Transverse colon (tissue), 4 donors: ENCODE results near the gene ZDHHC5. TPM values are rescaled to one million over a fixed set of nuclear protein-coding genes. Genes with fewer than 3 reads are reported as not detected.

Experiments used
- DNase-seq: peaks from one replicate; pipeline ENCODE4 v3.0.0-alpha.2; 2019
- H3K27ac ChIP-seq, 4 donors: fragments of 200-600 bp; sonication (generic); 2 replicates each; pipeline ENCODE4 v1.5.1; 2016 to 2018; ENCODE audit warnings: inconsistent platforms in 4 of 4
- H3K27me3 ChIP-seq: fragments of 200-600 bp; sonication (generic); 2 replicates; pipeline ENCODE4 v1.5.1; 2017; ENCODE audit warnings: inconsistent platforms
- H3K36me3 ChIP-seq, 4 donors: fragments of 200-600 bp; sonication (generic); 2 replicates each; pipeline ENCODE4 v1.5.1; 2017 to 2019; ENCODE audit warnings: inconsistent platforms in 4 of 4
- H3K4me1 ChIP-seq, 4 donors: fragments of 200-600 bp; sonication (generic); 2 replicates each; pipeline ENCODE4 v1.5.1; 2017 to 2020; ENCODE audit warnings: inconsistent platforms in 4 of 4
- H3K4me3 ChIP-seq, 4 donors: fragments of 200-600 bp; sonication (generic); 1 replicate in 1 of 4; 2 replicates in 3 of 4; pipeline versions ENCODE4 v1.5.1 to v1.6.1; 2017 to 2019; ENCODE audit warnings: inconsistent platforms in 4 of 4
- H3K9me3 ChIP-seq, 2 donors: fragments of 200-600 bp; sonication (generic); 2 replicates each; pipeline ENCODE4 v1.5.1; 2017 to 2019; ENCODE audit warnings: inconsistent platforms in 2 of 2
- CTCF ChIP-seq, 5 experiments: fragments of 200-600 bp in 3 of 5; fragments of 450-650 bp in 2 of 5; sonication (generic) in 3 of 5; IDR thresholded peaks; 1 replicate in 2 of 5; 2 replicates in 3 of 5; pipeline ENCODE4 v1.5.1; 2016 to 2017; ENCODE audit warnings: antibody characterized with exemption in 5 of 5, inconsistent platforms in 3 of 5, mild to moderate bottlenecking in 2 of 5, moderate library complexity in 1 of 5
- EP300 ChIP-seq: sonication (generic); formaldehyde crosslinking; IDR thresholded peaks from one replicate; pipeline ENCODE4 v1.6.1; 2017; ENCODE audit warnings: antibody characterized with exemption, low read depth
- POLR2A ChIP-seq: fragments of 450-650 bp; IDR thresholded peaks from one replicate; pipeline ENCODE4 v1.6.1; 2016; ENCODE audit warnings: antibody characterized with exemption, mild to moderate bottlenecking, moderate library complexity
- POLR2AphosphoS5 ChIP-seq, 3 donors: sonication (generic); formaldehyde crosslinking; IDR thresholded peaks; one replicate each; pipeline ENCODE4 v1.6.1; 2016; ENCODE audit warnings: antibody characterized with exemption in 3 of 3
- WGBS, 2 donors: methylation state at CpG; one replicate each; pipeline ENCODE4 v1.1.5; 2018; ENCODE audit warnings: low coverage in 1 of 2; 5-methylcytosine and 5-hydroxymethylcytosine counted together
- in situ Hi-C, 4 donors: fragments of 200-750 bp; cut with MboI; loops; one replicate each; pipeline versions ENCODE4 v1.15.0 to v1.15.1; 2017; ENCODE audit warnings: low sequenced_read_pairs in 3 of 4, low pct_ligation_motif_present in 1 of 4, low pct_unique_long_range_greater_than_20kb in 1 of 4
- intact Hi-C: fragments of 100-400 bp; cut with DNase I; formaldehyde crosslinking; loops from one replicate; pipeline ENCODE4 v1.15.1; 2023; ENCODE audit warnings: low total_unique reads
- total RNA-seq, 4 donors: library from RNA; depleted of rRNA; stranded (reverse); fragments of >200 nt; gene quantifications; one replicate each; pipeline ENCODE4 v1.1.0, GENCODE V29; 2016

ZDHHC5 gene
- total RNA-seq, 4 donors from 2014 or later: 38.4 to 63.2 (median 57.6) TPM

GRCh38 chr11:57698843-57699365 lies 31.0 kb downstream of the ZDHHC5 start:
- Histone ChIP-seq H3K27me3 (no peaks in the 10 kb centered on the region), H3K9me3 (no peaks in the 10 kb centered on the region), H3K4me1 (no peaks in the 10 kb centered on the region), H3K27ac (no peak overlapping the region), H3K36me3 (peaks cover 0 to 70% (median 33%) of the 10 kb centered on the region in 4 donors), H3K4me3 (no peak overlapping the region)
- intact Hi-C loops (no loop called here), in situ Hi-C loops (loop anchor here in 1 of 4 donors (25.0 kb wide), 1 partner anchor 113 kb away; no protein-coding TSS in a partner anchor)
- DNase-seq: no peak
- WGBS, 2 donors: 83% methylated on average over 15 of the region's 18 CpGs; no CpG with 5 or more reads in 1 of the 2 donors
- TF ChIP-seq POLR2AphosphoS5 (IDR thresholded peaks at IDR 0.05) (no peak), EP300 (no peak), POLR2A (no peak), CTCF (IDR thresholded peaks at IDR 0.05) (no peak)

GRCh38 chr11:57699813-57700212 lies 31.9 kb downstream of the ZDHHC5 start:
- Histone ChIP-seq H3K27me3 (no peaks in the 10 kb centered on the region), H3K27ac (no peak overlapping the region), H3K4me1 (no peaks in the 10 kb centered on the region), H3K4me3 (no peak overlapping the region), H3K36me3 (peaks cover 0 to 70% (median 31%) of the 10 kb centered on the region in 4 donors), H3K9me3 (no peaks in the 10 kb centered on the region)
- 86 to 91% methylated on average over 8 to 10 of the region's 10 CpGs for WGBS, 2 donors
- intact Hi-C loops (no loop called here), in situ Hi-C loops (loop anchor here in 1 of 4 donors (25.0 kb wide), 1 partner anchor 112 kb away; no protein-coding TSS in a partner anchor)
- TF ChIP-seq CTCF (IDR thresholded peaks at IDR 0.05): no peak
- no peak for TF ChIP-seq POLR2A
- TF ChIP-seq POLR2AphosphoS5 (IDR thresholded peaks at IDR 0.05): no peak
- TF ChIP-seq EP300: no peak
- no peak for DNase-seq

GRCh38 chr11:57700425-57700824 lies 32.5 kb downstream of the ZDHHC5 start:
- TF ChIP-seq POLR2A (no peak), CTCF (IDR thresholded peaks at IDR 0.05) (no peak), POLR2AphosphoS5 (IDR thresholded peaks at IDR 0.05) (no peak), EP300 (no peak)
- H3K9me3 ChIP-seq: no peaks in the 10 kb centered on the region
- intact Hi-C loops (no loop called here), in situ Hi-C loops (no loop called here)
- no peak overlapping the region for H3K4me3 ChIP-seq
- no peak for DNase-seq
- 77 to 82% methylated on average over 3 of the region's 3 CpGs for WGBS, 2 donors
- no peaks in the 10 kb centered on the region for H3K4me1 ChIP-seq
- peaks cover 0 to 65% (median 28%) of the 10 kb centered on the region in 4 donors for H3K36me3 ChIP-seq
- no peaks in the 10 kb centered on the region for H3K27me3 ChIP-seq
- H3K27ac ChIP-seq: no peak overlapping the region

GRCh38 chr11:57703341-57703740 lies 35.4 kb downstream of the ZDHHC5 start:
- no peak for DNase-seq
- in situ Hi-C loops: no loop called here
- TF ChIP-seq CTCF (IDR thresholded peaks at IDR 0.05) (no peak), POLR2A (no peak), EP300 (no peak), POLR2AphosphoS5 (IDR thresholded peaks at IDR 0.05) (no peak)
- no peak overlapping the region for H3K27ac ChIP-seq
- peaks cover 0 to 45% (median 18%) of the 10 kb centered on the region in 4 donors for H3K36me3 ChIP-seq
- H3K9me3 ChIP-seq: no peaks in the 10 kb centered on the region
- intact Hi-C loops: no loop called here
- 95% methylated on average over 4 of the region's 4 CpGs; no CpG with 5 or more reads in 1 of the 2 donors for WGBS, 2 donors
- no peaks in the 10 kb centered on the region for H3K4me1 ChIP-seq
- H3K4me3 ChIP-seq: no peak overlapping the region
- H3K27me3 ChIP-seq: no peaks in the 10 kb centered on the region
